Measurements from ENCODE around the gene DIRAS1. TPM values are rescaled to one million over a fixed set of nuclear protein-coding genes. Genes with fewer than 3 reads are reported as not detected.

Gene DIRAS1
- total RNA-seq, 1 donor from 2014 or later, result 0.71 TPM

- no peak for TF ChIP-seq CTCF (IDR thresholded peaks at IDR 0.05)
- Histone ChIP-seq H3K4me1 (peaks cover 5% of the 10 kb centered on the region), H3K4me3 (no peak overlapping the region), H3K27me3 (ENCODE audit: low read depth) (peaks cover 4% of the 10 kb centered on the region), H3K27ac (no peak overlapping the region), H3K9me3 (no peaks in the 10 kb centered on the region), H3K36me3 (no peaks in the 10 kb centered on the region)
- no peak for ATAC-seq
- intact Hi-C loops (cut with DNase I), result no loop called here
- no peak for DNase-seq
Observed at GRCh38 chr19:2700660-2701360, 20.4 kb downstream of the DIRAS1 start.

- ATAC-seq (no peak), DNase-seq (no peak)
- no peak overlapping the region for H3K4me3 ChIP-seq
- no peaks in the 10 kb centered on the region for H3K36me3 ChIP-seq
- no peaks in the 10 kb centered on the region for H3K9me3 ChIP-seq
- intact Hi-C loops (cut with DNase I), result no loop called here
- H3K27ac ChIP-seq, result no peak overlapping the region
- TF ChIP-seq CTCF (IDR thresholded peaks at IDR 0.05), result no peak
- H3K27me3 ChIP-seq (ENCODE audit: low read depth), result peaks cover 4% of the 10 kb centered on the region
- peaks cover 12% of the 10 kb centered on the region for H3K4me1 ChIP-seq
Observed at GRCh38 chr19:2699413-2700140, 21.6 kb downstream of the DIRAS1 start.

GRCh38 chr19:2694196-2694595 lies 27.0 kb downstream of the DIRAS1 start:
- Histone ChIP-seq H3K27me3 (ENCODE audit: low read depth) (no peaks in the 10 kb centered on the region), H3K36me3 (no peaks in the 10 kb centered on the region), H3K27ac (no peak overlapping the region), H3K4me1 (peaks cover 15% of the 10 kb centered on the region), H3K4me3 (no peak overlapping the region), H3K9me3 (no peaks in the 10 kb centered on the region)
- intact Hi-C loops (cut with DNase I), result no loop called here
- DNase-seq, result no peak
- ATAC-seq, result no peak
- no peak for TF ChIP-seq CTCF (IDR thresholded peaks at IDR 0.05)

- Histone ChIP-seq H3K27ac (no peak overlapping the region), H3K27me3 (ENCODE audit: low read depth) (no peaks in the 10 kb centered on the region), H3K4me1 (peaks cover 15% of the 10 kb centered on the region), H3K4me3 (no peak overlapping the region), H3K36me3 (no peaks in the 10 kb centered on the region), H3K9me3 (no peaks in the 10 kb centered on the region)
- intact Hi-C loops (cut with DNase I), result no loop called here
- ATAC-seq, result no peak
- no peak for TF ChIP-seq CTCF (IDR thresholded peaks at IDR 0.05)
- no peak for DNase-seq
Observed at GRCh38 chr19:2693492-2694160, 27.5 kb downstream of the DIRAS1 start.

GRCh38 chr19:2691951-2692350 lies 29.2 kb downstream of the DIRAS1 start:
- intact Hi-C loops (cut with DNase I), result no loop called here
- H3K4me1 ChIP-seq, result peaks cover 15% of the 10 kb centered on the region
- H3K27ac ChIP-seq, result no peak overlapping the region
- no peak overlapping the region for H3K4me3 ChIP-seq
- H3K9me3 ChIP-seq, result no peaks in the 10 kb centered on the region
- ATAC-seq (no peak), DNase-seq (no peak)
- no peaks in the 10 kb centered on the region for H3K27me3 ChIP-seq (ENCODE audit: low read depth)
- TF ChIP-seq CTCF (IDR thresholded peaks at IDR 0.05), result no peak
- H3K36me3 ChIP-seq, result no peaks in the 10 kb centered on the region

All from lower lobe of right lung (tissue), 2 donors.